ENCODE data around the gene MTCL1.

GRCh38 chr18:8807488-8807805 is 102.1 kb downstream of the MTCL1 start:
- TF ChIP-seq CBX2 (IDR thresholded peaks at IDR 0.05; ENCODE audit: insufficient read depth, low read length, poor library complexity, severe bottlenecking) (no peak), TAF1 (IDR thresholded peaks at IDR 0.05; ENCODE audit: control insufficient read depth, extremely low read depth, insufficient read depth, low read length, severe bottlenecking) (no peak), MECOM (CRISPR knock-in tag; IDR thresholded peaks at IDR 0.05) (no peak)
- TF ChIP-seq, protein P1, sequence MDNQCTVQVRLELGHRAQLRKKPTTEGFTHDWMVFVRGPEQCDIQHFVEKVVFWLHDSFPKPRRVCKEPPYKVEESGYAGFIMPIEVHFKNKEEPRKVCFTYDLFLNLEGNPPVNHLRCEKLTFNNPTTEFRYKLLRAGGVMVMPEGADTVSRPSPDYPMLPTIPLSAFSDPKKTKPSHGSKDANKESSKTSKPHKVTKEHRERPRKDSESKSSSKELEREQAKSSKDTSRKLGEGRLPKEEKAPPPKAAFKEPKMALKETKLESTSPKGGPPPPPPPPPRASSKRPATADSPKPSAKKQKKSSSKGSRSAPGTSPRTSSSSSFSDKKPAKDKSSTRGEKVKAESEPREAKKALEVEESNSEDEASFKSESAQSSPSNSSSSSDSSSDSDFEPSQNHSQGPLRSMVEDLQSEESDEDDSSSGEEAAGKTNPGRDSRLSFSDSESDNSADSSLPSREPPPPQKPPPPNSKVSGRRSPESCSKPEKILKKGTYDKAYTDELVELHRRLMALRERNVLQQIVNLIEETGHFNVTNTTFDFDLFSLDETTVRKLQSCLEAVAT (IDR thresholded peaks at IDR 0.05), result no peak

Data from K562 (cell line).